Uterus (tissue), 2 donors: ENCODE data around the gene FXN.

Experiments
- POLR2A ChIP-seq, 2 donors: fragments of 450-650 bp; IDR thresholded peaks; one replicate each; pipeline ENCODE4 v1.6.1; 2016; ENCODE audit warnings: antibody characterized with exemption in 2 of 2, mild to moderate bottlenecking in 1 of 2, moderate library complexity in 1 of 2
- TF ChIP-seq, protein P1 (sequence below), 4 experiments: fragments of 200-600 bp in 2 of 4; fragments of 450-650 bp in 2 of 4; sonication (generic) in 2 of 4; IDR thresholded peaks; one replicate each; pipeline ENCODE4 v1.5.1; 2016 to 2019; ENCODE audit warnings: antibody characterized with exemption in 4 of 4, mild to moderate bottlenecking in 2 of 4, moderate library complexity in 1 of 4

- TF ChIP-seq, protein P1, sequence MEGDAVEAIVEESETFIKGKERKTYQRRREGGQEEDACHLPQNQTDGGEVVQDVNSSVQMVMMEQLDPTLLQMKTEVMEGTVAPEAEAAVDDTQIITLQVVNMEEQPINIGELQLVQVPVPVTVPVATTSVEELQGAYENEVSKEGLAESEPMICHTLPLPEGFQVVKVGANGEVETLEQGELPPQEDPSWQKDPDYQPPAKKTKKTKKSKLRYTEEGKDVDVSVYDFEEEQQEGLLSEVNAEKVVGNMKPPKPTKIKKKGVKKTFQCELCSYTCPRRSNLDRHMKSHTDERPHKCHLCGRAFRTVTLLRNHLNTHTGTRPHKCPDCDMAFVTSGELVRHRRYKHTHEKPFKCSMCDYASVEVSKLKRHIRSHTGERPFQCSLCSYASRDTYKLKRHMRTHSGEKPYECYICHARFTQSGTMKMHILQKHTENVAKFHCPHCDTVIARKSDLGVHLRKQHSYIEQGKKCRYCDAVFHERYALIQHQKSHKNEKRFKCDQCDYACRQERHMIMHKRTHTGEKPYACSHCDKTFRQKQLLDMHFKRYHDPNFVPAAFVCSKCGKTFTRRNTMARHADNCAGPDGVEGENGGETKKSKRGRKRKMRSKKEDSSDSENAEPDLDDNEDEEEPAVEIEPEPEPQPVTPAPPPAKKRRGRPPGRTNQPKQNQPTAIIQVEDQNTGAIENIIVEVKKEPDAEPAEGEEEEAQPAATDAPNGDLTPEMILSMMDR (IDR thresholded peaks at IDR 0.05): no peak
- TF ChIP-seq POLR2A (IDR thresholded peaks at IDR 0.05): no peak
Measured at GRCh38 chr9:69036309-69036708, 757 bp downstream of the FXN start.
